Spleen (tissue), 11 donors: ENCODE results near the gene GATD1. TPM values are rescaled to one million over a fixed set of nuclear protein-coding genes. Genes with fewer than 3 reads are reported as not detected.

Source experiments
- DNase-seq: peaks from one replicate; pipeline ENCODE4 v3.0.0-alpha.2; 2020
- H3K27ac ChIP-seq, 8 donors: fragments of 200-600 bp; sonication (generic) in 7 of 8; 1 replicate in 4 of 8; 2 replicates in 4 of 8; pipeline versions ENCODE4 v1.5.0 to v1.8.0; 2016 to 2021; ENCODE audit warnings: inconsistent platforms in 4 of 8, mild to moderate bottlenecking in 4 of 8, moderate library complexity in 1 of 8
- H3K27me3 ChIP-seq, 7 donors: fragments of 200-600 bp; sonication (generic) in 6 of 7; replicated peaks in 1 of 7; 1 replicate in 4 of 7; 2 replicates in 3 of 7; pipeline versions ENCODE4 v1.5.0 to v1.8.0; 2016 to 2021; ENCODE audit warnings: inconsistent platforms in 3 of 7, mild to moderate bottlenecking in 1 of 7
- H3K36me3 ChIP-seq, 6 donors: fragments of 200-600 bp; sonication (generic) in 5 of 6; 1 replicate in 4 of 6; 2 replicates in 2 of 6; pipeline versions ENCODE4 v1.5.0 to v1.8.0; 2016 to 2021; ENCODE audit warnings: inconsistent platforms in 2 of 6
- H3K4me1 ChIP-seq, 6 donors: fragments of 200-600 bp; sonication (generic) in 5 of 6; 1 replicate in 3 of 6; 2 replicates in 3 of 6; pipeline versions ENCODE4 v1.5.0 to v1.8.0; 2016 to 2021; ENCODE audit warnings: inconsistent platforms in 3 of 6
- H3K4me3 ChIP-seq, 8 donors: fragments of 200-600 bp; sonication (generic) in 7 of 8; 1 replicate in 4 of 8; 2 replicates in 4 of 8; pipeline versions ENCODE4 v1.5.0 to v1.8.0; 2016 to 2021; ENCODE audit warnings: inconsistent platforms in 4 of 8, mild to moderate bottlenecking in 4 of 8, moderate library complexity in 2 of 8
- H3K9me3 ChIP-seq, 8 donors: fragments of 200-600 bp; sonication (generic) in 7 of 8; 1 replicate in 4 of 8; 2 replicates in 4 of 8; pipeline versions ENCODE4 v1.5.0 to v1.8.0; 2016 to 2021; ENCODE audit warnings: inconsistent platforms in 4 of 8
- POLR2A ChIP-seq, 3 donors: fragments of 450-650 bp; IDR thresholded peaks; one replicate each; pipeline ENCODE4 v1.5.1; 2017; ENCODE audit warnings: antibody characterized with exemption in 3 of 3, mild to moderate bottlenecking in 1 of 3
- POLR2AphosphoS5 ChIP-seq, 3 donors: sonication (generic); formaldehyde crosslinking; IDR thresholded peaks; one replicate each; pipeline ENCODE4 v1.5.1; 2017; ENCODE audit warnings: antibody characterized with exemption in 3 of 3
- WGBS, 5 donors: extraction: QIAGEN DNeasy Blood & Tissue Kit in 3 of 5; methylation state at CpG; one replicate each; pipeline versions ENCODE4 v1.1.5 to v1.1.7; 2013 to 2018; 5-methylcytosine and 5-hydroxymethylcytosine counted together
- intact Hi-C: fragments of 100-400 bp; cut with DNase I; formaldehyde crosslinking; loops from one replicate; pipeline ENCODE4 v1.15.0; 2023; ENCODE audit warnings: low total_unique reads
- polyA plus RNA-seq, 3 donors: library from polyadenylated mRNA; stranded (reverse); fragments of 200-250 nt; gene quantifications; one replicate each; pipeline ENCODE4 v1.2.1, GENCODE V29; 2013
- small RNA-seq, 4 donors: library from RNA; depleted of rRNA; stranded (forward); fragments of <200 nt; gene quantifications; one replicate each; pipeline ENCODE3, GENCODE V24; 2016
- total RNA-seq, 7 donors: library from RNA; depleted of rRNA in 3 of 7; stranded (reverse); fragments of >200 nt in 3 of 7; fragmentation: NEBNext Ultra II Directional in 4 of 7; extraction: Animal tissue kit (Norgen Biotek cat#: 25700) in 4 of 7; gene quantifications; one replicate each; pipeline versions ENCODE4 v1.1.0 to v1.2.1, GENCODE V29; 2016 to 2021
- TF ChIP-seq, protein P1 (sequence below), 11 experiments: fragments of 200-600 bp in 7 of 11; fragments of 450-650 bp in 4 of 11; sonication (generic) in 4 of 11; IDR thresholded peaks in 8 of 11; conservative IDR thresholded peaks in 3 of 11; 1 replicate in 7 of 11; 2 replicates in 4 of 11; pipeline versions ENCODE4 v1.4.0 to v1.8.0; 2016 to 2021; ENCODE audit warnings: antibody characterized with exemption in 11 of 11, inconsistent platforms in 4 of 11, mild to moderate bottlenecking in 1 of 11
- donor health status: healthy with polysubstance abuse.
- donor health status: DM: no; HTN: no; CAD: no; lungs with moderate emphysema.
- donor health status: DM: no; HTN: no; CAD: no.
- donor health status: Bipolar disorder and iron deficiency.
- donor health status: healthy.
- donor health status: DM: no; HTN: no; CAD: no.
- donor health status: DM: yes; HTN: yes; CAD: no.

Gene GATD1
- total and polyA plus RNA-seq, 10 donors: 13.9 to 56.4 (median 35.9) TPM

DNA sequence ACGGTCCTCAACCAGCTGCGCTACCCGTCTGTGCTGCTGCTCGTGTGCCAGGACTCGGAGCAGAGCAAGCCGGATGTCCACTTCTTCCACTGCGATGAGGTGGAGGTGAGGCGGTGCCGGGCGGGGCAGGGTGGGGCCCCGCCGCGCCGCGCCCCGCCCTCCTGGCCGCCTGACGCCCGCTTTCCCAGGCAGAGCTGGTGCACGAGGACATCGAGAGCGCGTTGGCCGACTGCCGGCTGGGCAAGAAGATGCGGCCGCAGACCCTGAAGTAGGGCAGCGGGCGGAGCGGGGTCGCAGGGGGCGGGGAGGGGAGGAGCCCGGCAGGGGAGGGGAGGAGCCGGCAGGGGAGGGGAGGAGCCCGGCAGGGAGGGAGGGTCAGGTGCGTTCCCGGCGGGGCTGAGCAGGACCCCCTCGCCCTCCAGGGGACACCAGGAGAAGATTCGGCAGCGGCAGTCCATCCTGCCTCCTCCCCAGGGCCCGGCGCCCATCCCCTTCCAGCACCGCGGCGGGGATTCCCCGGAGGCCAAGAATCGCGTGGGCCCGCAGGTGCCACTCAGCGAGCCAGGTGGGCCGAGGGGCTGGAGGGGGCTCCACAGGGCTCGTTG is 56.5 kb downstream of the GATD1 start:
- H3K9me3 ChIP-seq: peaks cover 0 to under 1% (median 0%) of the 10 kb centered on the region in 8 donors
- H3K4me1 ChIP-seq: peaks cover 20 to 46% (median 36%) of the 10 kb centered on the region in 6 donors
- peaks cover 0 to 59% (median 39%) of the 10 kb centered on the region in 7 donors for H3K27me3 ChIP-seq
- TF ChIP-seq POLR2AphosphoS5 (IDR thresholded peaks at IDR 0.05) (no peak), POLR2A (IDR thresholded peaks at IDR 0.05) (no peak)
- TF ChIP-seq, protein P1, sequence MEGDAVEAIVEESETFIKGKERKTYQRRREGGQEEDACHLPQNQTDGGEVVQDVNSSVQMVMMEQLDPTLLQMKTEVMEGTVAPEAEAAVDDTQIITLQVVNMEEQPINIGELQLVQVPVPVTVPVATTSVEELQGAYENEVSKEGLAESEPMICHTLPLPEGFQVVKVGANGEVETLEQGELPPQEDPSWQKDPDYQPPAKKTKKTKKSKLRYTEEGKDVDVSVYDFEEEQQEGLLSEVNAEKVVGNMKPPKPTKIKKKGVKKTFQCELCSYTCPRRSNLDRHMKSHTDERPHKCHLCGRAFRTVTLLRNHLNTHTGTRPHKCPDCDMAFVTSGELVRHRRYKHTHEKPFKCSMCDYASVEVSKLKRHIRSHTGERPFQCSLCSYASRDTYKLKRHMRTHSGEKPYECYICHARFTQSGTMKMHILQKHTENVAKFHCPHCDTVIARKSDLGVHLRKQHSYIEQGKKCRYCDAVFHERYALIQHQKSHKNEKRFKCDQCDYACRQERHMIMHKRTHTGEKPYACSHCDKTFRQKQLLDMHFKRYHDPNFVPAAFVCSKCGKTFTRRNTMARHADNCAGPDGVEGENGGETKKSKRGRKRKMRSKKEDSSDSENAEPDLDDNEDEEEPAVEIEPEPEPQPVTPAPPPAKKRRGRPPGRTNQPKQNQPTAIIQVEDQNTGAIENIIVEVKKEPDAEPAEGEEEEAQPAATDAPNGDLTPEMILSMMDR (IDR thresholded peaks at IDR 0.05 in 8 of 11, conservative IDR thresholded peaks at IDR 0.05 in 3 of 11): no peak
- 0 to 5% (median 3%) methylated on average over 1 to 53 of the region's 53 CpGs for WGBS, 5 donors
- peak overlapping the region in 1 of 8 donors; percentile 66 for H3K27ac ChIP-seq
- DNase-seq: peak; percentile 81
- intact Hi-C loops: loop anchor here (5.0 to 10.0 kb wide), 2 partner anchors 58 to 166 kb away; no protein-coding TSS in a partner anchor
- no peaks in the 10 kb centered on the region for H3K36me3 ChIP-seq
- peak overlapping the region in 7 of 8 donors; percentile 16 to 63 (median 31) for H3K4me3 ChIP-seq

- H3K27me3 ChIP-seq: peaks cover 0 to 53% (median 33%) of the 10 kb centered on the region in 7 donors
- H3K36me3 ChIP-seq: no peaks in the 10 kb centered on the region
- TF ChIP-seq, protein P1 (IDR thresholded peaks at IDR 0.05 in 8 of 11, conservative IDR thresholded peaks at IDR 0.05 in 3 of 11): no peak
- TF ChIP-seq POLR2A (IDR thresholded peaks at IDR 0.05) (no peak), POLR2AphosphoS5 (IDR thresholded peaks at IDR 0.05) (no peak)
- intact Hi-C loops: loop anchor here (5.0 to 10.0 kb wide), 2 partner anchors 58 to 165 kb away; no protein-coding TSS in a partner anchor
- 58 to 76% (median 67%) methylated on average over 28 to 35 of the region's 35 CpGs for WGBS, 5 donors
- peaks cover 0 to 7% (median 1%) of the 10 kb centered on the region in 8 donors for H3K9me3 ChIP-seq
- no peak for DNase-seq
- H3K4me3 ChIP-seq: peak overlapping the region in 6 of 8 donors; percentile 27 to 63 (median 32)
- peak overlapping the region in 1 of 8 donors; percentile 66 for H3K27ac ChIP-seq
- H3K4me1 ChIP-seq: peaks cover 15 to 40% (median 30%) of the 10 kb centered on the region in 6 donors
Measured at GRCh38 chr11:720017-720641, 57.2 kb downstream of the GATD1 start.

DNA sequence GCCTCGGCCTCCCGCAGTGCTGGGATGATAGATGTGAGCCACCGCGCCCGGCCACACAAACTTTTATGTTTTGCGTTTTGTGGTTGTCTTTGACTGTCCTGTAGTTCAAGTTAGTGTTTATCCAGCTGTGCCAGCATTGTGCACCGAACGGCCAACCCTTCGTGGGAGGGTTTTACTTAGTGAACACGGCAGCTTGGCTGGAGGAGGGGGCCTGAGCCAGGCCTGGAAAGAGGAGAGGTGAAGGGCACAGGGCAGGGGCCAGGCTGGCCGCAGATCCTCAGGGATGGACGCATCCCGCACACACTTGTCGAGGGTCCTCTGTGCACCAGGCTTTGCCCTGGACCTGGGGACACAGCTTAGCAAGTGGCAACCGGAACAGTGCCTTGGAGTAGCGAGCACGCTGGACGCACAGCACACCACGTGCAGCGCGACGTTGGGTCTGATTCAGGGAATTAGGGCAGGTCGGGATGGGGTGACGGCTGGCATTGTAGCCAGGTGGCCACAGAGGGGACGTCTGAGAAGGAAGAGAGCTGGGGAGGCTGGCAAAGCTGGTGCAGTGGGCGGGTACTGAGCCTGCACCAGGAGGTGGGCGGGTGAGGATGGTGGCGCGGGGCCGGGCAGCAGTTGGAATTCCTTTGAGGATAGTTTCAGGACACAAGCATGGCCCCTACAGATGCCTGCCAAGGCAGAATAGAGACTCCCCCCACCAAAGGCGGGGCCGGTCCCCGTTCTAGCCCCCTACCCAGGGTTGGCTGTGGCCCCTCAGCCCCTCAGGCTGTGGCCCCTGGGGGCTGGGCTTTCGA is 57.9 kb downstream of the GATD1 start:
- DNase-seq: no peak
- no peak for TF ChIP-seq POLR2AphosphoS5 (IDR thresholded peaks at IDR 0.05)
- TF ChIP-seq, protein P1 (IDR thresholded peaks at IDR 0.05 in 8 of 11, conservative IDR thresholded peaks at IDR 0.05 in 3 of 11): no peak
- TF ChIP-seq POLR2A (IDR thresholded peaks at IDR 0.05): no peak

More for the DNA sequence above, 57.9 kb downstream of the GATD1 start:
- H3K9me3 ChIP-seq: peaks cover 0 to 8% (median 2%) of the 10 kb centered on the region in 8 donors
- H3K36me3 ChIP-seq: no peaks in the 10 kb centered on the region
- peaks cover 15 to 36% (median 30%) of the 10 kb centered on the region in 6 donors for H3K4me1 ChIP-seq
- H3K4me3 ChIP-seq: no peak overlapping the region
- intact Hi-C loops: loop anchor here (5.0 to 10.0 kb wide), 2 partner anchors 57 to 165 kb away; no protein-coding TSS in a partner anchor
- peaks cover 0 to 45% (median 31%) of the 10 kb centered on the region in 7 donors for H3K27me3 ChIP-seq
- H3K27ac ChIP-seq: no peak overlapping the region
- WGBS, 5 donors: 79 to 85% (median 84%) methylated on average over 27 to 34 of the region's 34 CpGs

Small RNAs within 50 kb of the gene (small RNA-seq; reads per million reads assigned to genes)
- 0 reads per million in 4 donors for gene SNORA52

Other genes with a start within 250 kb of the GATD1 start
- 10 to 100 TPM; 16.6 to 33.6 (median 30.3) TPM for gene HRAS, start 241.9 kb downstream of the GATD1 start, total RNA-seq
- 10 to 100 TPM; 70.0 to 90.9 (median 90.7) TPM for gene HRAS, start 241.9 kb downstream of the GATD1 start, polyA plus RNA-seq
- 1 to 10 TPM; 1.0 to 3.3 (median 2.2) TPM for gene LRRC56, start 240.0 kb downstream of the GATD1 start, total RNA-seq
- 1 to 10 TPM; 2.2 to 4.6 (median 4.1) TPM for gene LRRC56, start 240.0 kb downstream of the GATD1 start, polyA plus RNA-seq
- gene LMNTD2, start 216.7 kb downstream of the GATD1 start, total RNA-seq: 10 to 100 TPM in 1 of 7 donors, 1 to 10 TPM in 6; 3.9 to 10.1 (median 6.3) TPM
- gene LMNTD2, start 216.7 kb downstream of the GATD1 start, polyA plus RNA-seq: 1 to 10 TPM; 5.0 to 8.3 (median 5.1) TPM
- 10 to 100 TPM in 6 of 7 donors, 1 to 10 TPM in 1; 8.3 to 39.6 (median 20.4) TPM for gene RASSF7, start 216.5 kb downstream of the GATD1 start, total RNA-seq
- 10 to 100 TPM; 29.7 to 34.5 (median 30.7) TPM for gene RASSF7, start 216.5 kb downstream of the GATD1 start, polyA plus RNA-seq
- 10 to 100 TPM; 24.2 to 41.5 (median 33.2) TPM for gene PHRF1, start 201.0 kb downstream of the GATD1 start, total RNA-seq
- 10 to 100 TPM in 1 of 3 donors, 1 to 10 TPM in 2; 7.3 to 27.6 (median 8.4) TPM for gene PHRF1, start 201.0 kb downstream of the GATD1 start, polyA plus RNA-seq
- 10 to 100 TPM; 53.0 to 88.8 (median 85.3) TPM for gene IRF7, start 161.5 kb downstream of the GATD1 start, total RNA-seq
- 10 to 100 TPM; 52.3 to 99.1 (median 73.9) TPM for gene IRF7, start 161.5 kb downstream of the GATD1 start, polyA plus RNA-seq
- gene CDHR5, start 152.5 kb downstream of the GATD1 start, total RNA-seq: not detected
- under 1 TPM; 0.02 to 0.16 (median 0.03) TPM for gene CDHR5, start 152.5 kb downstream of the GATD1 start, polyA plus RNA-seq
- gene SCT, start 150.3 kb downstream of the GATD1 start, total RNA-seq: 1 to 10 TPM in 4 of 7 donors, not detected in 3; 1.2 to 3.8 (median 2.8) TPM
- gene SCT, start 150.3 kb downstream of the GATD1 start, polyA plus RNA-seq: 1 to 10 TPM; 1.1 to 1.7 (median 1.5) TPM
- under 1 TPM in 4 of 7 donors, not detected in 3; 0.44 to 0.86 (median 0.60) TPM for gene DRD4, start 140.2 kb downstream of the GATD1 start, total RNA-seq
- under 1 TPM; 0.12 to 0.43 (median 0.26) TPM for gene DRD4, start 140.2 kb downstream of the GATD1 start, polyA plus RNA-seq
- gene DEAF1, start 82.3 kb downstream of the GATD1 start, total RNA-seq: 10 to 100 TPM; 28.3 to 44.9 (median 31.7) TPM
- 10 to 100 TPM; 21.8 to 31.4 (median 25.1) TPM for gene DEAF1, start 82.3 kb downstream of the GATD1 start, polyA plus RNA-seq
- gene TMEM80, start 81.7 kb downstream of the GATD1 start, total RNA-seq: 10 to 100 TPM; 20.1 to 37.6 (median 32.4) TPM
- 10 to 100 TPM; 18.7 to 30.8 (median 24.7) TPM for gene TMEM80, start 81.7 kb downstream of the GATD1 start, polyA plus RNA-seq
- 10 to 100 TPM in 1 of 7 donors, 1 to 10 TPM in 6; 4.2 to 14.7 (median 7.0) TPM for gene EPS8L2, start 71.3 kb downstream of the GATD1 start, total RNA-seq
- gene EPS8L2, start 71.3 kb downstream of the GATD1 start, polyA plus RNA-seq: 10 to 100 TPM in 1 of 3 donors, 1 to 10 TPM in 2; 7.3 to 11.6 (median 8.5) TPM
- gene TALDO1, start 30.0 kb downstream of the GATD1 start, total RNA-seq: 100 to 1,000 TPM; 160 to 292 (median 229) TPM
- gene TALDO1, start 30.0 kb downstream of the GATD1 start, polyA plus RNA-seq: 100 to 1,000 TPM; 108 to 177 (median 125) TPM
- gene CEND1, start 12.6 kb upstream of the GATD1 start, total RNA-seq: under 1 TPM in 1 of 7 donors, not detected in 6; 0.42 TPM
- under 1 TPM in 2 of 3 donors, not detected in 1; 0.29 to 0.42 TPM for gene CEND1, start 12.6 kb upstream of the GATD1 start, polyA plus RNA-seq
- gene SLC25A22, start 20.8 kb upstream of the GATD1 start, total RNA-seq: 10 to 100 TPM in 6 of 7 donors, 1 to 10 TPM in 1; 8.9 to 23.2 (median 14.5) TPM
- gene SLC25A22, start 20.8 kb upstream of the GATD1 start, polyA plus RNA-seq: 10 to 100 TPM in 1 of 3 donors, 1 to 10 TPM in 2; 6.3 to 14.5 (median 8.5) TPM
- gene PIDD1, start 27.7 kb upstream of the GATD1 start, total RNA-seq: 10 to 100 TPM; 18.1 to 26.4 (median 19.3) TPM
- gene PIDD1, start 27.7 kb upstream of the GATD1 start, polyA plus RNA-seq: 10 to 100 TPM; 16.8 to 42.7 (median 32.8) TPM
- gene RPLP2, start 32.5 kb upstream of the GATD1 start, total RNA-seq: 1,000 to 10,000 TPM in 4 of 7 donors, 100 to 1,000 TPM in 3; 514 to 2,829 (median 2,309) TPM
- gene RPLP2, start 32.5 kb upstream of the GATD1 start, polyA plus RNA-seq: 1,000 to 10,000 TPM; 3,174 to 3,944 (median 3,784) TPM
- 100 to 1,000 TPM in 5 of 7 donors, 10 to 100 TPM in 2; 65.8 to 131 (median 113) TPM for gene PNPLA2, start 41.4 kb upstream of the GATD1 start, total RNA-seq
- 100 to 1,000 TPM in 1 of 3 donors, 10 to 100 TPM in 2; 46.3 to 103 (median 75.0) TPM for gene PNPLA2, start 41.4 kb upstream of the GATD1 start, polyA plus RNA-seq
- 10 to 100 TPM; 10.2 to 28.0 (median 15.3) TPM for gene CRACR2B, start 50.4 kb upstream of the GATD1 start, total RNA-seq
- gene CRACR2B, start 50.4 kb upstream of the GATD1 start, polyA plus RNA-seq: 10 to 100 TPM in 2 of 3 donors, 1 to 10 TPM in 1; 6.1 to 34.1 (median 12.6) TPM
- 100 to 1,000 TPM in 3 of 7 donors, 10 to 100 TPM in 4; 69.7 to 142 (median 80.1) TPM for gene CD151, start 55.5 kb upstream of the GATD1 start, total RNA-seq
- 100 to 1,000 TPM in 1 of 3 donors, 10 to 100 TPM in 2; 38.0 to 111 (median 82.8) TPM for gene CD151, start 55.5 kb upstream of the GATD1 start, polyA plus RNA-seq
- gene POLR2L, start 65.0 kb upstream of the GATD1 start, total RNA-seq: 10 to 100 TPM; 24.6 to 95.3 (median 62.5) TPM
- 100 to 1,000 TPM in 1 of 3 donors, 10 to 100 TPM in 2; 55.2 to 131 (median 94.0) TPM for gene POLR2L, start 65.0 kb upstream of the GATD1 start, polyA plus RNA-seq
- gene TSPAN4, start 65.4 kb upstream of the GATD1 start, total RNA-seq: 100 to 1,000 TPM in 5 of 7 donors, 10 to 100 TPM in 2; 91.3 to 140 (median 122) TPM
- 10 to 100 TPM; 32.1 to 67.4 (median 52.1) TPM for gene TSPAN4, start 65.4 kb upstream of the GATD1 start, polyA plus RNA-seq
- 100 to 1,000 TPM in 6 of 7 donors, 10 to 100 TPM in 1; 82.2 to 218 (median 121) TPM for gene CHID1, start 133.3 kb upstream of the GATD1 start, total RNA-seq
- 10 to 100 TPM; 37.2 to 63.2 (median 39.3) TPM for gene CHID1, start 133.3 kb upstream of the GATD1 start, polyA plus RNA-seq
- gene AP2A2, start 148.4 kb upstream of the GATD1 start, total RNA-seq: 100 to 1,000 TPM; 139 to 321 (median 170) TPM
- 100 to 1,000 TPM in 1 of 3 donors, 10 to 100 TPM in 2; 32.7 to 102 (median 34.1) TPM for gene AP2A2, start 148.4 kb upstream of the GATD1 start, polyA plus RNA-seq